Peyer's patch (tissue), 4 donors: ENCODE results near the gene CYP4F22.

ENCODE experiments used
- POLR2A ChIP-seq, 2 donors: fragments of 450-650 bp; IDR thresholded peaks; one replicate each; pipeline ENCODE4 v1.5.1; 2017; ENCODE audit warnings: antibody characterized with exemption in 2 of 2, mild to moderate bottlenecking in 2 of 2, moderate library complexity in 2 of 2
- TF ChIP-seq, protein P1 (sequence below), 6 experiments: fragments of 450-650 bp in 4 of 6; fragments of 200-600 bp in 2 of 6; sonication (generic) in 1 of 6; IDR thresholded peaks; one replicate each; pipeline ENCODE4 v1.5.1; 2017 to 2019; ENCODE audit warnings: antibody characterized with exemption in 6 of 6, mild to moderate bottlenecking in 3 of 6, moderate library complexity in 1 of 6

DNA sequence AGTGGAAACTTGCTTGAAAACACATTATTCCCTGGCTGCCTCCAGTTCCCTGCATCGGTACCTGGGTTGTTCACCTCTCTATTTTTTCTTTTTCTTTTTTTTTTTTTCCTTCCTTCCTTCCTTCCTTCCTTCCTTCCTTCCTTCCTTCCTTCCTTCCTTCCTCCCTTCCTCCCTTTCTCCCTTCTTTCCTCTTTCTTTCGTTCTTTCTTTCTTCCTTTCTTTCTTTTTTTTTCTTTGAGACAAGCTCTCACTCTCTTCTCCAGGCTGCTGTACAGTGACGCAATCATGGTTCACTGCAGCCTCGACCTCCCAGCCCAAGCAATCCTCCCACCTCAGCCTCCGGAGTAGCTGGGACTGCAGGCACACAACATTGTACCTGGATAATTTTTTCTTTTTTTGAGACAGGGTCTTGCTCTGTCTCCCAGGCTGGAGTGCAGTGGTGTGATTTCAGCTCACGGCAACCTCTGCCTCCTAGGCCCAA lies 40.6 kb upstream of the CYP4F22 start:
- TF ChIP-seq, protein P1, sequence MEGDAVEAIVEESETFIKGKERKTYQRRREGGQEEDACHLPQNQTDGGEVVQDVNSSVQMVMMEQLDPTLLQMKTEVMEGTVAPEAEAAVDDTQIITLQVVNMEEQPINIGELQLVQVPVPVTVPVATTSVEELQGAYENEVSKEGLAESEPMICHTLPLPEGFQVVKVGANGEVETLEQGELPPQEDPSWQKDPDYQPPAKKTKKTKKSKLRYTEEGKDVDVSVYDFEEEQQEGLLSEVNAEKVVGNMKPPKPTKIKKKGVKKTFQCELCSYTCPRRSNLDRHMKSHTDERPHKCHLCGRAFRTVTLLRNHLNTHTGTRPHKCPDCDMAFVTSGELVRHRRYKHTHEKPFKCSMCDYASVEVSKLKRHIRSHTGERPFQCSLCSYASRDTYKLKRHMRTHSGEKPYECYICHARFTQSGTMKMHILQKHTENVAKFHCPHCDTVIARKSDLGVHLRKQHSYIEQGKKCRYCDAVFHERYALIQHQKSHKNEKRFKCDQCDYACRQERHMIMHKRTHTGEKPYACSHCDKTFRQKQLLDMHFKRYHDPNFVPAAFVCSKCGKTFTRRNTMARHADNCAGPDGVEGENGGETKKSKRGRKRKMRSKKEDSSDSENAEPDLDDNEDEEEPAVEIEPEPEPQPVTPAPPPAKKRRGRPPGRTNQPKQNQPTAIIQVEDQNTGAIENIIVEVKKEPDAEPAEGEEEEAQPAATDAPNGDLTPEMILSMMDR (IDR thresholded peaks at IDR 0.05), result no peak
- no peak for TF ChIP-seq POLR2A (IDR thresholded peaks at IDR 0.05)
